Measurements from ENCODE around the gene ARMC9. TPM values are rescaled to one million over a fixed set of nuclear protein-coding genes. Genes with fewer than 3 reads are reported as not detected.
A peak's percentile ranks its signal among the peaks of the same experiment; 100 is the strongest.

ARMC9 gene
- total RNA-seq, 2 donors from 2014 or later = 6.9 to 10.1 TPM

GRCh38 chr2:231342061-231342711, 143.8 kb downstream of the ARMC9 start:
- Histone ChIP-seq H3K36me3 (replicated peaks in 1 of 2; ENCODE audit: insufficient read depth in 1 of 2, low read depth in 2 of 2) (no peaks in the 10 kb centered on the region), H3K27me3 (no peaks in the 10 kb centered on the region), H3K4me3 (no peak overlapping the region), H3K4me1 (peaks cover 11% of the 10 kb centered on the region), H3K27ac (peak overlapping the region in 1 of 4 donors; percentile 8), H3K9me3 (no peaks in the 10 kb centered on the region)
- no peak for ATAC-seq
- intact Hi-C loops (cut with DNase I) = no loop called here
- TF ChIP-seq CTCF (IDR thresholded peaks at IDR 0.05) = no peak
- no peak for TF ChIP-seq POLR2A (IDR thresholded peaks at IDR 0.05)
- DNase-seq = peak in 1 of 4 donors; percentile 55
- WGBS, 2 donors = 79 to 87% methylated on average over 14 of the region's 14 CpGs

GRCh38 chr2:231343006-231343710, 144.7 kb downstream of the ARMC9 start:
- H3K4me3 ChIP-seq = no peak overlapping the region
- intact Hi-C loops (cut with DNase I) = no loop called here
- no peaks in the 10 kb centered on the region for H3K36me3 ChIP-seq (replicated peaks in 1 of 2; ENCODE audit: insufficient read depth in 1 of 2, low read depth in 2 of 2)
- no peak for TF ChIP-seq CTCF (IDR thresholded peaks at IDR 0.05)
- TF ChIP-seq POLR2A (IDR thresholded peaks at IDR 0.05) = no peak
- DNase-seq (no peak), ATAC-seq (no peak)
- no peak overlapping the region for H3K27ac ChIP-seq
- no peaks in the 10 kb centered on the region for H3K9me3 ChIP-seq
- no peaks in the 10 kb centered on the region for H3K27me3 ChIP-seq
- H3K4me1 ChIP-seq = peaks cover 16% of the 10 kb centered on the region
- 77 to 88% methylated on average over 4 of the region's 4 CpGs for WGBS, 2 donors

DNA sequence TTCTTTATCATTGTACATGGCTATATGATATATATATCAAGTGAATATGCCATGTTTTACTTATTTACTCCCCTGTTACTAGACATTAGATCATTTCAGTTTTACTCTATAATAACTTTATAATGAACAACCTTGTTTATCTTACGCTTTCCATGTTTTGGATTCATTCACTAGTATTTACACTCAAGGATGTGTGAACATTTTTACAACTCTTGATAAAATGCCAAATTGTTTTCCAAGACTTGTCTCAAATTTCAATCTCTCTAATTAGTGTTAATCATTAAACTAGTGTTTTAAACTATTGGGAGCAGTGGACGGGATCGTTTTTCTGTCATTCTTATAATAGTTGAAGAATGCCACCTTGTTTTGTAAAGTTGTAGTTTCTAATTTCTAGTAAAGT, 145.6 kb downstream of the ARMC9 start:
- intact Hi-C loops (cut with DNase I) = no loop called here
- ATAC-seq = no peak

GRCh38 chr2:231344851-231345250, 146.4 kb downstream of the ARMC9 start:
- Histone ChIP-seq H3K9me3 (no peaks in the 10 kb centered on the region), H3K36me3 (replicated peaks in 1 of 2; ENCODE audit: insufficient read depth in 1 of 2, low read depth in 2 of 2) (no peaks in the 10 kb centered on the region), H3K4me1 (peaks cover 16% of the 10 kb centered on the region), H3K4me3 (no peak overlapping the region), H3K27me3 (no peaks in the 10 kb centered on the region), H3K27ac (no peak overlapping the region)
- TF ChIP-seq POLR2A (IDR thresholded peaks at IDR 0.05) = no peak
- no peak for TF ChIP-seq CTCF (IDR thresholded peaks at IDR 0.05)
- intact Hi-C loops (cut with DNase I) = no loop called here
- WGBS, 2 donors = 90 to 94% methylated on average over 8 of the region's 8 CpGs
- no peak for ATAC-seq
- no peak for DNase-seq

More for the DNA sequence above, 145.6 kb downstream of the ARMC9 start:
- Histone ChIP-seq H3K9me3 (no peaks in the 10 kb centered on the region), H3K36me3 (replicated peaks in 1 of 2; ENCODE audit: insufficient read depth in 1 of 2, low read depth in 2 of 2) (no peaks in the 10 kb centered on the region), H3K4me3 (no peak overlapping the region), H3K4me1 (peaks cover 16% of the 10 kb centered on the region), H3K27ac (no peak overlapping the region), H3K27me3 (no peaks in the 10 kb centered on the region)
- no peak for DNase-seq
- 19 to 23% methylated on average over 3 of the region's 3 CpGs for WGBS, 2 donors
- TF ChIP-seq POLR2A (IDR thresholded peaks at IDR 0.05) (no peak), CTCF (IDR thresholded peaks at IDR 0.05) (no peak)

Measured in body of pancreas (tissue), 4 donors.